Activated CD8-positive, alpha-beta memory T cell treated with anti-CD3 and anti-CD28 coated beads, Interleukin-2, amount 50 U/mL, for 1 hour (primary cell): ENCODE measurements around the gene GSN.
"Not testable (repeated sequence)": the region's sequence is repeated elsewhere in the genome, so short reads cannot be mapped to it uniquely, and the experiment has no call there.

Experiments used
- DNase-seq: peaks from one replicate; pipeline ENCODE4 v3.0.0-alpha.2; 2020; ENCODE audit errors: extremely low read depth

GSN gene

DNA sequence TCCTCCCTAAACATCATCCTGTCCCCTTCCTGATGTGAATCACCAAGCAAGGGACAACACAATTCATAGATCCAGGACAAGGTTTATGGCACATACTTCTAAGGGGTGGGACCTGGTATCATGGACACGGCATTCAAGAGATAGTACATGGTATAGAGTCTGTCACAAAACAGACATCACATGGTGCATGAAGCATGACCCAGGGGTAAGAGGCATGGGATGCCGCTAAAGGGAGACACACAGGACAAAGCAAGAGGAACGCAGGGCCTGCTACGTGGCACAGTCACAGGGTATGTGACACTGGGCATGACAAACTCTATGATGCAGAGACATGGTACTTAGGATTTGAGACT, 20.7 kb downstream of the GSN start:
- no peak for DNase-seq

DNA sequence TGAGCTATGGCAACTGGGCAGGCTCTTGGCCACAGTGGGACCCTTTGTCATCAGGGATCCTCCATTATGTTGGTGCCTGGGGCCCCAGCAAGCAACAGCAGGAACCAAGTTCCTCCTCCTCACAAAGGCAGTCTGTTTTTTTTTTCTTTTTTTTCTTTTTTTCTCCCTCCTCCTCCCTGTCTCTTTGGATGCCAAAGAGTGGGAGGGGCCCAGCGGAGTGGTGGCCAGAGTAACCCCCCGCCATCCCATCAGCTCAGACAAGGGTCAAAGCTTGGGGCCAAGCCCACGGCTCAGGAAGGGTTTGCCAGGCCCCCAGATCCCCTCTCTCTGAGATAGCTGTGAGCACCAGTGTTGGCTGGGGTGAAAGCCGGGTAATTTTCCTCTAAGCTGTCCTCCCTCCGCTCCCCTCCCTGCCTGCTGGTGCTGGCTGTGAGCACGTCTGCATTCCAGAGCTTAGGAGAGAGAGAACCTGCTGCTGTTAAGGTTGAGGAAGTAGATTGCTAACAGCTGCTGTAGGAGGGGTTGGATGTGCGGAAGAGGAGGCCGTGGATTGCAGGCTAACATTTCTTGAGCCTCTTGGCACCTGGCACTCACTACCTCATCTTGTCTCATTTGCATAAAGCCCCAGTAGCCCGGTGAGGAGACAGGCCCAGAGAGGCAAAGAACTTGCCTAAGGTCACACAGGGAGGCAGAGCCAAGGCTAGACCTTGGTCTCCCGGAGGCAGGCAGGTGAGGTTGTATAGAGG, 21.2 kb downstream of the GSN start:
- DNase-seq, result no peak

DNA sequence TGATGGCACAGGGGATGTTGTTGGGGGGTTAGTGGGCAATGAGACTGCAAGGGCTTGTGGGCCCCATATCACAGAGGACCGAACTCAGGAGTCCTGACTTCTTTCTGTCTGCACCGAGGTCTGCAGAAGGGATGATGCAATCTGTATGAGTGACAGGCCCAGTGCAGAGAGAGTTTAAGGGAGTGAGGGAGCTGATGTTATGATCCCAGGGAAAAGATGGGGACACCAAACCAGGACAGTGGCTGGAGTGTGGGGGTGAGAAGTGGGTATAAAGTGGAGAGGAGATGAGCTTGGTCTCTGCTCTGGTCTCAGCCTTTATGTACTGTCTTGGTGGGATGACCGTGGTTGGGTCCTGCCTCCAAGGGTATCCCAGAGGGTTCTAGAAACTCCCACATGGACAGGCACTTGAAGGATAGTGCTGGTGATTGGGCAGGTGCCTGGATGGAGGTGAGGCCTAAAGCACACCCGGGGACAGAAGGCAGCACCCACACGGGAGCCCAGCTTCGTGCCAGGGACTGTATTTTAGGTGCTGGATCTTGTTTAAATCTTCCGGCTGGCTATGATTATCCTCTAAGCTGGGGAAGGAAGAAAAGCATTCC, 21.9 kb downstream of the GSN start:
- no peak for DNase-seq

DNA sequence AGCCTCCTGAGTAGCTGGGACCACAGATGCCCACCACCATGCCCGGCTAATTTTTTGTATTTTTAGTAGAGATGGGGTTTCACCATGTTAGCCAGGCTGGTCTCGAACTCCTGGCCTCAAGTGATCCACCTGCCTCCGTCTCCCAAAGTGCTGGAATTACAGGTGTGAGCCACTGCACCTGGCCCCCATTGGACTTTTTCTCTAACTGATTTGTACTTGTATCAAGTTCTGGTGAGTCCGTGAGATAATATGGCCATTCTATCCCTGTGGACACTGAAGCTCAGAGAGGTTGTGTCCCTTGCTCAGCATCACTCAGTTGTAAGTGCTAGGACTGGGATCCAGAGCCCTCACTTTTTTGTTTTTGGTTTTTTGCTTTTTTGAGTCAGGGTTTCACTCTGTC, 23.6 kb downstream of the GSN start:
- DNase-seq, result not testable (repeated sequence)

DNA sequence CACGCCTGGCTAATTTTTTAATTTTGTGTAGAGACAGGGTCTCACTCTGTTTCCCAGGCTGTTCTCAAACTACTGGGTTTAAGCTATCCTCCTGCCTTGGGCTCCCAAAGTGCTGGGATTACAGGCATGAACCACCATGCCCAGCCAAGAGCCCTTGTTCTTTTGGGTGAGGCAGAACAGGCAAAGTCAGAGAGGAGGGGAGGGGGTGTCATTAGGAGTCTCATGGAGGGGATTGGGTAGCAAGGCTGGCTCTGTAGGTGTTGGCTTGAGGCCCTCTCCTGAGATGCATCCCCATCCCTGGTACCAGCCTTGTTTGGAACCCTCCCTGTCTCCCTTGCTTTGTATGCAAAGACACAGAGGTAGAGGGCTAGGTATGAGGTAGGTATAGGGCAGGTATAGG, 24.1 kb downstream of the GSN start:
- DNase-seq, result no peak

DNA sequence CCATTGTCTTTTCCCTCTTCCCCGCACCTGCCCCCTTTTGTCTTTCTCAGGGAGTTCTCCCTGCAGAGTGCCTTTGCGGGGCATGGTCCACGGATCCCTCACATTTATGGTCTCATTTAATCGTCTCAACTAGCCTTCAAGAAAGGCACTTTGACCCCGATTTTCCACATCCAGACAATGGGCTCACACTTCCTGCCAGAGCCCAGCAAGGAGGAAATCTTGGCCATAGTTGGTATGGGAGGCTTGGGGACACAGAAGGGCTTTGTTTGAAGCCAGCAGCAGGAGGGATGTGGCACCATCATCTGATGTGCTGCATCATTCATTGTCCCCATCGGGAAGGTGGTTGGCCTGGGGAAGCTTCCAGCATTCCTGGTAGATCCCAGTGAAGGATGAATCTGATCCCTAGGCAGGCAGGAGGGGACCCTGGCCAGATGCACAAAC, 24.9 kb downstream of the GSN start:
- no peak for DNase-seq

DNA sequence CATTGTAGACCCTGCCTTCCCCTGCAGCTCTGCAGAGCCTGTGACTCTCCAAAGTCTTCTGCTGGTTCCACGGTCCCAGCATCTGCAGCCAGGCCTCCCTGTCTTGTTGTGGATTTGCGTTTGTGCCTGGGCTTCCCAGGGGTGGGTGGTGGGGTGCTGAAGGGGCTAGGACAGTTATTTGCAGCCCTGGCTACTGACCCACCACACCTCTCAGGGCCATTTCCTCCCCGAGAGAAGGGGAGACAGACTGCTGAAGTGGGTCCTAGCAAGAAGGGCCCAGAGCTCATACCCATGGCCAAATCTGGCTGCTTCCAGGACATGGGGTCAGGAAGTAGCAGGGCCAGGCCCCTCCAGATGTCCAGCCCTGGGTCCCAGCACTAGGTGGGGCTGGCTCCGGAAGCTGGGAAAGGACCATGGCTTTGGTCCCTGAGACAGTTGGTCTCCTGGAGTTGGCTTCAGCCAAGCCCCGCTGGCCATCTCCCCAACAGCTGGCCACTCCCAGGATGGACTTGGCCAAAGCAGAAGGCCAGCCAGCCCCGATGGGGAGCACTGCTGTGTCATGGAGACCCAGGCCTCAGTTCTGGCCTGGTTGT, 26.3 kb downstream of the GSN start:
- no peak for DNase-seq

DNA sequence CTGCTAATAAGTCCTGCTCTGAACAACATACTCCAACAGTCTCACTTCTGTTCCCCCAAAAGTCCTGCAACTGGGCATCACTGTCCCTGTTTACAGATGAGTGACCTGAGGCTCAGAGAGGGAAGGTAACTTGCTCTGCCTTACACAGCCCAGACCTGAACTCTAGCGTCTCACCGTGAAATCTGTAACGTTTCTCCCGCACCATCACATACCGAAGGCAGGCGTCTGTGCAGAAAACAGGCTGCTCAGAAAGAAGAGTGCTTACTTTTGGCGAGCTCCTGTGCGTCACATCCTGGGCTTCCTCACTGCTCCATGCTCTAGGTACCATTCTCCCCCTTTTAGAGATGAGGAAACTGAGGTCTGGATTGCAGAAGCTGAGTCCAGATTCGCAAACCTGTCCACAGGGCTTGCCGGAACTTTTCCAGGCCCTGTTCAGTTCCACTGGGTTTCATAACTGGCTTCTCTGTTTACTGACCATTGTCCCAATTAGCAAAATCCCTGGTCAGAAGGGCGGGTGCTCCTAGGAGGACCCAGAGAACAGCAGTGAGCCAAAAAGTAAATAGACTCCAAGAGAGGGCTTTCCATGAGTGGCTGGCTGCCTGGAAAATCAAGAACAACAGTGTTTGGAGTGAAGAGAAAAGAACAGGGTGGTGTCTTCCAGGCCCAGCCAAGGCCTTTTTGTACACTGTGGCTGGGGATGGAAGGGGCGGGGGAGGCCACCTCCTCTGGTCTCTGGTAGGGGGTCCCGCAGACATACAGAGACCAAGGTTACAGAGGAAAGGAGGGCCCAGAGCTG, 27.1 kb downstream of the GSN start:
- no peak for DNase-seq

DNA sequence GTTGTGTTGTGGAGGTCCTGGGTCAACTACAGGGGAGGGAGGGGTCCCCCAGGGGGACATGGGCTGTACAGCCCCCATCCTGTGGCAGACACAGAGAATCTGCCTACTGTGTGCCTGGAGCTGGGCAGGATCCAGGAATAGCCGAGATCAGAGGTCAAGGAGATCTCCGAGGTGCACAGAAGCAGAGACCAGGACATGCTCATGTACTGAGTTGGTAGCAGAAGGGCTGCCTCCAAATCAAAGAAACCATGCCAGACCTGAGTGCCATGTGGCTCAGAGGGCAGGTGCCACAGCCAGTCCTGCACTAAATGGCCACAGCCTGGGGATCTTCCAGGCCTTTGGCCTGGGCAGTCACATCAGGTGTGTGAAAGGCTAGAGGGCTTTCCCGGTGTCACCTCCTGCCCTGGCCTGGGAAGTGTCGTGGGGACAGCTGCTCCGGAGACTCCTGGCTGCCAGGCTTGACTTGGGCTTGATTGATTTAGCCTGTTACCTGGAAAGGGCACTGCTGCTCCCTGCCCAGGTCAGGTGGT, 27.8 kb downstream of the GSN start:
- DNase-seq, result no peak

DNA sequence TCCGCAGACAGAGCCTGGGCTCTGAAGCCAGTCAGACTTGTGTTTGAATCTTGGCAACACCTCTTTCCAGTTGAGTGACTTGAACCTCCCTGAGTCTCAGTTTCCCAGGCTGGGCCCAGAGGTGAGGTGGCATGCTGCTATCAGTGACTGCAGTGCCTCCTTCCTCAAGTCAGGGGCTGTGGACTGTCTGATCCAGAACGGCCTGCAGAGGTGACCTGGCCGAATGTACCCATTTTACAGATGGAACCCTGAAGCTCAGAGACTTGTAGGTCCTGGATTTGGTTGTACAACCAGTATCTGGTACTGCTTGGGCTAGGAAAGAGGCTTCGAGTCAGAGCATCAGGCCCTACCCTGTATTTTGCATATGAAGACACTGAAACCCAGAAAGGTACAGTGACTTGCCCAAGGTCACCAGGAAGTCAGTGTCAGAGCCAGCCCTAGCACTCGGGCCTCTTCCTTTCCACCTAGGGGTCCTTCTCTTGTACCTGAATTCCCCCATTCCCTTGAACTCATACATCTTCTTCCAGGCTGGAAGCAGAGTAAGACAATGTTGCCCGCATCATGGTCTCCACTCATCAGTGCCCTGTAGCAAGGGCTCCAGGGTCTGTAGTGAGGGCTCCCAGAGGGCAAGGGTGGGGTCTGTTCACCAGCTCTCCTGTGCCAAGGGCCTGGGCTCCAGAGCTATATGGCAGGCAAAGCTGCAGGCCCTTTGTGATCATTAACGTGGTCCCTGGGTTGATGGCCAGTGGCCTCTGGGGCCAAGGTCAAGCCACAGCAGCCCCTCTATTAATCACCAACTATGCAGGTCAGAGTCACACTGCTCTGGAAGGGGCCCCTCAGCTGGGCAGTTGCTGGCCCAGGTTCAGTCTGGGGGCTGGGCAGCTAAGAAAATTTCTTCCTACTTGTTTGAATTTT, 28.5 kb downstream of the GSN start:
- DNase-seq, result no peak

DNA sequence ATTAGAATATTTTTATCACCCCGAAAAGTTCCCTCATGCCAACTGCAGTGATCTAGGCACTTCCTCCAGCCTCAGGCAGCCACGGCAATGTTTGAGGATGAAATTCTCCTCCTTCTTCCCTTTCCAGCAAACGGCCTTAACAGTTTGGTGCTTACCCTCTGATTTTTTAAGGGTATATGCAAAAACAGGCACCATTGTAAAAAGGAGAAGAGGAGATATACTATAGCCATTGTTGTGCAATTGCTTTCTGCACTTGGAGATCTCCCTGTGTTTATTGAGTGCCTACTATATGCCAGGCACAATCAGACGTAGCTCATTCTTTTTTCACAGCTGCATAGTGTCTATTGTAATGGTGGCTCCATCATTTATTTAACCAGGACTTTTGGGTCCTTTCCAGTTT, 29.4 kb downstream of the GSN start:
- DNase-seq, result no peak

DNA sequence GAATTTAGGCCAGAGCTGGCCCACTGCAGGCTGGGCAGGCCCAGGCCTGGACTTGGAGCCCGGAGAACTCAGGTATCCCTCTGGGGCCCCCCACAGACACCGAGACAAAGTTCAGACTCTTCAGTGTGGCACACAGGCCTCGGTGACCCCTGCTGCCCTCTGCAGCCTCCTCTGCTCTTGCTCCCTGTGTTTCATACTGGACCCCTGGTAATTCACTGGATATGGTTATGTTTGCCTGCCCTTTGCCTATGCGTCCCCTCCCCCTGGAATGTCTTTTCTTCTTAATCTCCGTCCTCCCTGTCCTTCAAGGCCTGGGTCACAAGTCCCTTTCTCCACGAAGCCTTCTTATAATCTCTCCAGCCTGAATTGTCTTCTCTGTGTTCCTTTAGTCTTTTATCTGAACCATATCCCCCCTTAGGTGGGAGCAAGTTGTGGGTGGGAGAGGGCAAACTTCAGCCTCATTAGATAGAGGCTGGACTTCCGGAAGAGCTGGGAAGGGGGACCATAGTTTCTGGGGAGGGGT, 30.1 kb downstream of the GSN start:
- no peak for DNase-seq

DNA sequence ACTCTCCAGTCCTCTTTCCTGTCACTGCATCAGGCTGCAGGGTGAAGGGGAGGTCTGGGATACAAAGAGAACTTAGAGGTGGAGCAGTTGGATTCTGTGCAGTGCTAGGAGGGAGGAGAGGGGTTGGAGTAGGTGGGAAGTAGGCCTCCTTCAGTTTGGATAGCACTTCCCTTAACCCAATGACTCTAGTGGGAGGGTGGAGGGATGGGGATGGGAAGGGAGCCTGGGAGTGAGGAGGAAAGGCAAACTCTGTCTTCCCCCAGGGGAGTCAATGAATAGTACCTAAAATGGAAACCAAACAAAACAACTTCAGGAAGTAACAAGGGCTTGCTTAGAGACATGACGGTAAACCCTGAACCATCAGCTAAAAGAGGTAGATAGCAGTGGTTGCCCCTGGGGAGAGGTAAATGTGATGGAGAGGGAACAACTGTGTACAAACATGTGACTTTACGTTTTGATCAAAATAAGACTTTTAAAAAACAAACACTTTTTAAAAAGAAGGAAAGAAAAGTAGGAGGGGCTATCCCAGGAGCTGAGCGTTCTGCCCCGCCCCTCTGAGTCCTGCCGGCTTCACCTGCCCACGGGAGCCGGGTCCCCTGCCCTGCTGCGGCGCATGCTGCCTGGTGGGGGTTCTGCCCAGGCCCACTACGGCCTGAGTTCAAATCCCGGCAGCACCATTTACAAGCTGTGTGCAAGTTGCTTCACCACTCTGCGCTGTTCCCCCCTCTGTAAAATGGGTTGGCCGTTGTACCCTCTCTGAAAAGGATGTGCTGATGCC, 30.9 kb downstream of the GSN start:
- DNase-seq, result no peak

DNA sequence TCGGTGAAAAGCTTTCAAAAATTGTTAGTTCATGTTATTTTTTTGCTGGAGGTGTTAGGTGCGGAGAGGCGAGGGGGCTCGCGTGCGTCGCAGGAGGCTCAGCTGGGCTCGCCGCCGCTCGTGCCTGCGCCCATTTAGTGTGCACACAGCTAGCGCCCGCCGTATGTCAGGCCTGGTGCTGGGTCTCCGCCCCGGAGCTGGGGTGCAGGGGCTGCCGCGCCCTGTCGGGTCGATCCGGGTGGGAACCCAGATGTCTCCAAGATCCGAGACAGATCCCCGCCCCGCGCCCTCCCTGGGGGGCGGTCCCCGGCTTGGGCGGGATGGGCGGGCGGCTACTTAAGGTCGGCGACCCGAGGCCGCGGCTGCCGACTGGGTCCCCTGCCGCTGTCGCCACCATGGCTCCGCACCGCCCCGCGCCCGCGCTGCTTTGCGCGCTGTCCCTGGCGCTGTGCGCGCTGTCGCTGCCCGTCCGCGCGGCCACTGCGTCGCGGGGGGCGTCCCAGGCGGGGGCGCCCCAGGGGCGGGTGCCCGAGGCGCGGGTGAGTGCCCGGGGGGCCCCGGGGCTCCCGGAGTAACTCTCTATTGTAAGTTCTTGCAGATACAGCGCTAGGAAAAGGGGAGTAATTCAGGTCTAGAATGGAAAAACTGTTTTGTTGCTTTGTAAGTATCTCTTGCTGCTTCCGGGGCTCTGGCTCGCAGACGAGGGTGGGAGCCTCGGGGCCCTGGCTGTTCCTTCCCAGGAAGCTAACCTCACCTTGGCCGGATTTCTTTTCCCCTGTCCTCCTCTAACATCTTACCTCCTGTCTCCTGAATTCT, 31.7 kb downstream of the GSN start:
- no peak for DNase-seq

DNA sequence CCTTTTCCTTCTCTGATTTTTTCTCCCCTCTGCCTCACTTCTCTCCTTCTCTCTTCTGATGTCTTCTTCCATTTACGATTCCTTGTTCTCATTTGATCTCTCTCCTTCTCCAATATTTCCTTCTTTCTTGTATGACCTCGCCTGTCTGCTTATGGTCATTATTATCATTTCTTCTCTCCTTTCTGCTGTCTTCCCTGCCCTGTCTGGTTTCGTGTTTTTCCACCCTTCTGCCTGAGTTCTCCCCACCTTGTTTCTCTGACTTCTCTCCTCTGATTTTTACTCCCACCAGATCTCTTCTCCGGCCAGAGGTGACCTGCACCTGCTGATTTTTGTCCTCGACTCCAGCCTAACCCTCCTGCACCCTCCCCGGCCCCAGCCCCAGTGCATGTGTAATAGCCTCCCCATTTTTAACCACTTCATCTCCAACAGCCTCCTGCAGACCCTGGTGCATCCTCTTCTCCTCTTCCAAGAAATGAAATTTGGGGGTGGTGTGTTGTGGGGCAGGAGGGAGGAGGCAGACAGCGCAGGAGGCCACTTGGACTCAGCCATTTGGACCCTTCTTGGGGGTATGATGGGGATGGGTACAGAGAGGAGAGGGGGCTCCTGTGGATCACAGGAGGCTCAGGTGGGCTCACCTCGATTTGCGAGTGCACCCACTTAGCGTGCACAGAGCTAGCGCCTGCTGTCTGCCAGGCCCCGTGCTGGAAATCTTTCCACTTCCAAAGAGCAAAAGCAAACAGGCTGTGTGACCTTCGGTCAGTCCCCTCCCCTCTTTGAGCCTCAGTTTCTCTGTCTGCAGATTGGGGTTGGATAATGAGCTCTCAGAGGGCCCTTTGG, 32.5 kb downstream of the GSN start:
- DNase-seq, result no peak

DNA sequence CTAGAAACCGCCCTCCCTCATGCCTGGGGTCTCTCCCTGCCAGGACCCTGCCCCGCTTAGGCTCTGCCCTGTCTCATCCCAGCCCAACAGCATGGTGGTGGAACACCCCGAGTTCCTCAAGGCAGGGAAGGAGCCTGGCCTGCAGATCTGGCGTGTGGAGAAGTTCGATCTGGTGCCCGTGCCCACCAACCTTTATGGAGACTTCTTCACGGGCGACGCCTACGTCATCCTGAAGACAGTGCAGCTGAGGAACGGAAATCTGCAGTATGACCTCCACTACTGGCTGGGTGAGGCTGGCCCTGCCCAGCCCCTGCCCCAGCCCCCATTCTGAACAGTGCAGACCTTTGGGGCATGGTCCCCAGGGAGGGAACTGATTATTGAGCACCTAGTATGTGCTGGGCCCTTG, 33.9 kb downstream of the GSN start:
- no peak for DNase-seq

DNA sequence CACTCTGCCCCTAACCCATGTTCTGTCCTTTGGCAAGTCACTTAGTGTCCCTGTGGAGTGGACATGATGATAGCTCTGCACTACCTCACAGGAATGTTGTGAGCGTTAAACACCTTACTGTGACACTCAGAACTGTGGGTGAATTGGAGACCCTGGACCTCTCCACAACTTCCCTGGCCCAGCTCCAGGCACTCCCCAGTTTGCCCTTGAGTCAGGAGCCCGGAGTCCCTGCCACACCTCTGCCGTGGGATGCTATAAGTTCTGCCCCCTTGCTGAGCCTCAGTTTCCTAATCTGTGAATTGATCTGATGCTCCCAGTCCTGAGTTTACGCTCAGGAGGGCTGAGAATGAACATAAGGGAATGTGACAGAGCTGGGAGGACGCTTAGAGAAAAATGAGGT, 34.4 kb downstream of the GSN start:
- no peak for DNase-seq

DNA sequence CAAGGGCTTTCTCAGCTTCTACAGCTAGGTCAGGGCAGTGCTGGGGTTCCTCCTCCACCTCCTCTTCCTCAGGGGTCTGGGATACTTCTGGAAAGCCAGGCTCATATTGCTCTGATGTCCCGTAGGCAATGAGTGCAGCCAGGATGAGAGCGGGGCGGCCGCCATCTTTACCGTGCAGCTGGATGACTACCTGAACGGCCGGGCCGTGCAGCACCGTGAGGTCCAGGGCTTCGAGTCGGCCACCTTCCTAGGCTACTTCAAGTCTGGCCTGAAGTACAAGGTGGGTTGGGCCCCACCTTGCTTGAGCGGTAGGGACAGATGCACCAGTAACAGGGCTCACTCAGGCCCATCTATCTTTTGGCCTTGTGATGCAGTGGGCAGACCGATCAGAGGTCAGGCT, 34.8 kb downstream of the GSN start:
- DNase-seq, result no peak
